H1 (cell line): ENCODE measurements around the gene LENG9. TPM values are rescaled to one million over a fixed set of nuclear protein-coding genes. Genes with fewer than 3 reads are reported as not detected.
A peak's percentile ranks its signal among the peaks of the same experiment; 100 is the strongest.

ENCODE experiments used
- CTCF ChIA-PET: fragments of 300-600 bp; sonication (Branson Sonifier 250); formaldehyde crosslinking; loops from one replicate; lab custom pipeline; 2021; ENCODE audit not compliant: partially characterized antibody; lab: Charles Lee
- POLR2A ChIA-PET: fragments of 300-600 bp; sonication (Branson Sonifier 250); formaldehyde crosslinking; loops from one replicate; lab custom pipeline; 2021; ENCODE audit warnings: inconsistent platforms; ENCODE audit not compliant: partially characterized antibody; lab: Charles Lee
- DNase-seq, 2 experiments: peaks; one replicate each; pipeline versions ENCODE4 v3.0.0 to v3.0.0-alpha.2; 2010 to 2022; ENCODE audit warnings: low spot score in 2 of 2, low read depth in 1 of 2, mixed read lengths in 1 of 2
- FAIRE-seq: peaks from 2 replicates; lab custom pipeline; 2011; peaks lifted over from hg19 to GRCh38; lab: Jason Lieb, UNC
- H2AFZ ChIP-seq: 2 replicates; pipeline ENCODE4 v1.8.1; 2012; ENCODE audit warnings: low read length, inconsistent platforms
- H2AK5ac ChIP-seq: 2 replicates; pipeline ENCODE4 v1.6.1; 2013; ENCODE audit warnings: low read depth, low read length
- H2BK120ac ChIP-seq: replicated peaks from 2 replicates; pipeline ENCODE3; 2013; ENCODE audit warnings: low read depth, low read length, inconsistent platforms
- H2BK12ac ChIP-seq: 2 replicates; pipeline ENCODE4 v1.6.1; 2013; ENCODE audit warnings: low read depth, low read length
- H2BK15ac ChIP-seq: 2 replicates; pipeline ENCODE4 v1.6.1; 2013; ENCODE audit warnings: low read length
- H2BK20ac ChIP-seq: 2 replicates; pipeline ENCODE4 v1.6.1; 2013; ENCODE audit warnings: low read length
- H2BK5ac ChIP-seq: 2 replicates; pipeline ENCODE4 v1.6.1; 2013; ENCODE audit warnings: low read depth, low read length
- H3K14ac ChIP-seq: 2 replicates; pipeline ENCODE4 v1.6.1; 2013; ENCODE audit warnings: inconsistent platforms; ENCODE audit not compliant: insufficient read length
- H3K18ac ChIP-seq: 2 replicates; pipeline ENCODE4 v1.6.1; 2013; ENCODE audit warnings: low read length; ENCODE audit errors: extremely low read depth
- H3K23ac ChIP-seq: 2 replicates; pipeline ENCODE4 v1.6.1; 2013; ENCODE audit warnings: inconsistent platforms; ENCODE audit not compliant: insufficient read length
- H3K23me2 ChIP-seq: 2 replicates; pipeline ENCODE4 v1.6.1; 2013; ENCODE audit warnings: low read depth, low read length
- H3K27ac ChIP-seq: 2 replicates; pipeline ENCODE4 v1.6.1; 2011; ENCODE audit warnings: low read depth, low read length, inconsistent platforms
- H3K27me3 ChIP-seq, 4 experiments: replicated peaks in 1 of 4; 1 replicate in 1 of 4; 2 replicates in 3 of 4; pipeline versions ENCODE4 v1.6.1 to v1.8.1; 2011 to 2013; ENCODE audit warnings: low read length in 3 of 4, mild to moderate bottlenecking in 3 of 4, inconsistent platforms in 2 of 4, mixed read lengths in 2 of 4, moderate library complexity in 1 of 4; ENCODE audit not compliant: control insufficient read depth in 3 of 4, insufficient read depth in 3 of 4; ENCODE audit errors: extremely low read depth in 1 of 4
- H3K36me3 ChIP-seq, 4 experiments: 2 replicates each; pipeline versions ENCODE4 v1.6.1 to v1.8.1; 2011 to 2013; ENCODE audit warnings: mild to moderate bottlenecking in 4 of 4, low read length in 3 of 4, moderate library complexity in 2 of 4, control low read depth in 1 of 4, inconsistent platforms in 1 of 4; ENCODE audit not compliant: insufficient read depth in 4 of 4, control insufficient read depth in 2 of 4
- H3K4ac ChIP-seq: replicated peaks from 2 replicates; pipeline ENCODE3; 2013; ENCODE audit warnings: low read length, low read depth, mixed read lengths, inconsistent platforms; ENCODE audit not compliant: insufficient read length
- H3K4me1 ChIP-seq, 4 experiments: replicated peaks in 1 of 4; 1 replicate in 1 of 4; 2 replicates in 3 of 4; pipeline versions ENCODE4 v1.6.1 to v1.8.1; 2011 to 2013; ENCODE audit warnings: low read length in 3 of 4, inconsistent platforms in 2 of 4, mixed read lengths in 1 of 4; ENCODE audit not compliant: insufficient read depth in 4 of 4, control insufficient read depth in 3 of 4
- H3K4me2 ChIP-seq, 2 experiments: 2 replicates each; pipeline versions ENCODE4 v1.6.1 to v1.8.1; 2011 to 2013; ENCODE audit warnings: low read depth in 2 of 2, low read length in 2 of 2, control low read depth in 1 of 2, inconsistent platforms in 1 of 2, mild to moderate bottlenecking in 1 of 2; ENCODE audit not compliant: insufficient read depth in 1 of 2
- H3K4me3 ChIP-seq, 4 experiments: fragments of 200-600, 300-600 bp in 1 of 4; sonication (generic), shearing (Covaris generic), sonication (Bioruptor Twin) in 1 of 4; 2 replicates each; pipeline versions ENCODE4 v1.5.1 to v1.8.1; 2011 to 2016; ENCODE audit warnings: low read length in 4 of 4, low read depth in 3 of 4, control low read depth in 2 of 4, inconsistent platforms in 2 of 4, mild to moderate bottlenecking in 2 of 4, mixed read lengths in 1 of 4, moderate library complexity in 1 of 4; ENCODE audit not compliant: insufficient read depth in 2 of 4; ENCODE audit errors: extremely low read depth in 1 of 4
- H3K56ac ChIP-seq: replicated peaks from 2 replicates; pipeline ENCODE3; 2013; ENCODE audit warnings: low read depth, mild to moderate bottlenecking, mixed read lengths, low read length, inconsistent platforms; ENCODE audit not compliant: insufficient read length
- H3K79me1 ChIP-seq: 2 replicates; pipeline ENCODE4 v1.6.1; 2013; ENCODE audit warnings: low read depth, low read length, control low read depth
- H3K79me2 ChIP-seq, 2 experiments: 2 replicates each; pipeline versions ENCODE4 v1.6.1 to v1.8.1; 2012 to 2013; ENCODE audit warnings: low read length in 2 of 2, mild to moderate bottlenecking in 2 of 2, inconsistent platforms in 1 of 2; ENCODE audit not compliant: insufficient read depth in 2 of 2, control insufficient read depth in 1 of 2
- H3K9ac ChIP-seq, 4 experiments: replicated peaks in 1 of 4; 1 replicate in 1 of 4; 2 replicates in 3 of 4; pipeline versions ENCODE4 v1.6.1 to v1.8.1; 2011 to 2013; ENCODE audit warnings: low read depth in 3 of 4, low read length in 3 of 4, control low read depth in 2 of 4, mild to moderate bottlenecking in 2 of 4, moderate library complexity in 2 of 4, inconsistent platforms in 1 of 4; ENCODE audit errors: extremely low read depth in 1 of 4
- H3K9me3 ChIP-seq, 2 experiments: 2 replicates each; pipeline versions ENCODE4 v1.6.1 to v1.8.1; 2012 to 2013; ENCODE audit warnings: mild to moderate bottlenecking in 2 of 2, moderate library complexity in 2 of 2, control low read depth in 1 of 2, inconsistent platforms in 1 of 2, low read depth in 1 of 2, low read length in 1 of 2, mixed read lengths in 1 of 2; ENCODE audit not compliant: insufficient read depth in 2 of 2
- H4K20me1 ChIP-seq, 2 experiments: replicated peaks in 1 of 2; 2 replicates each; pipeline versions ENCODE3 to v1.8.1; 2011 to 2013; ENCODE audit warnings: inconsistent platforms in 2 of 2, low read length in 2 of 2, mild to moderate bottlenecking in 1 of 2; ENCODE audit not compliant: insufficient read depth in 2 of 2, control insufficient read depth in 1 of 2
- H4K5ac ChIP-seq: 2 replicates; pipeline ENCODE4 v1.6.1; 2013; ENCODE audit warnings: low read length, low read depth, mixed read lengths, inconsistent platforms; ENCODE audit not compliant: insufficient read length
- H4K8ac ChIP-seq: 2 replicates; pipeline ENCODE4 v1.8.0; 2013; ENCODE audit warnings: mild to moderate bottlenecking, moderate library complexity, low read length, inconsistent platforms; ENCODE audit not compliant: insufficient read depth; ENCODE audit errors: extremely low read depth
- H4K91ac ChIP-seq: replicated peaks from 2 replicates; pipeline ENCODE3; 2013; ENCODE audit warnings: low read length, mixed read lengths, inconsistent platforms; ENCODE audit not compliant: insufficient read length
- BACH1 ChIP-seq: IDR thresholded peaks from 2 replicates; pipeline ENCODE4 v1.6.1; 2012; ENCODE audit warnings: low read length, improper control_type of control experiment
- CBX8 ChIP-seq: fragments of 300-800, 300-1000 bp; sonication (generic); IDR thresholded peaks from 2 replicates; pipeline ENCODE4 v1.7.1; 2016; ENCODE audit warnings: low read depth, low read length, borderline replicate concordance
- E2F6 ChIP-seq: IDR thresholded peaks from 2 replicates; pipeline ENCODE4 v1.6.1; 2012; ENCODE audit warnings: inconsistent platforms
- GABPA ChIP-seq: IDR thresholded peaks from 2 replicates; pipeline ENCODE4 v1.6.1; 2011; ENCODE audit warnings: mild to moderate bottlenecking, low read length, moderate library complexity, borderline replicate concordance; ENCODE audit not compliant: insufficient read depth
- HDAC2 ChIP-seq, 2 experiments: fragments of 300-600 bp in 1 of 2; sonication (generic) in 1 of 2; IDR thresholded peaks; 2 replicates each; pipeline ENCODE4 v1.6.1; 2011 to 2012; ENCODE audit warnings: low read depth in 2 of 2, low read length in 2 of 2, mild to moderate bottlenecking in 2 of 2, moderate library complexity in 2 of 2, borderline replicate concordance in 1 of 2, inconsistent platforms in 1 of 2
- HDAC6 ChIP-seq: IDR thresholded peaks from one replicate; pipeline ENCODE4 v1.7.1; 2012; ENCODE audit warnings: low read depth, mild to moderate bottlenecking, inconsistent platforms, low read length, moderate library complexity
- JUN ChIP-seq: IDR thresholded peaks from 2 replicates; pipeline ENCODE4 v1.6.1; 2011; ENCODE audit warnings: low read depth, mild to moderate bottlenecking, improper control_type of control experiment, low read length
- POLR2AphosphoS5 ChIP-seq: IDR thresholded peaks from 2 replicates; pipeline ENCODE4 v1.6.1; 2011; ENCODE audit warnings: low read depth, low read length
- SIN3A ChIP-seq, 2 experiments: IDR thresholded peaks in 1 of 2; conservative IDR thresholded peaks in 1 of 2; 2 replicates each; pipeline ENCODE4 v1.6.1; 2011 to 2012; ENCODE audit warnings: low read length in 2 of 2, improper control_type of control experiment in 1 of 2, low read depth in 1 of 2, mild to moderate bottlenecking in 1 of 2
- TAF1 ChIP-seq: IDR thresholded peaks from 2 replicates; pipeline ENCODE4 v1.6.1; 2011; ENCODE audit warnings: mild to moderate bottlenecking, low read depth, low read length
- WGBS, 2 experiments: shearing (Covaris generic) in 1 of 2; methylation state at CpG; one replicate each; pipeline versions ENCODE4 v1.1.6 to v1.1.7; 2013 to 2015; ENCODE audit warnings: low lambda C conversion rate in 2 of 2, mixed read lengths in 2 of 2, inconsistent platforms in 1 of 2, low coverage in 1 of 2, missing lambda C conversion rate in 1 of 2; ENCODE audit not compliant: insufficient replicate concordance in 2 of 2, insufficient coverage in 1 of 2, insufficient read length in 1 of 2; ENCODE audit errors: extremely low coverage in 1 of 2, missing lambda C conversion rate in 1 of 2; 5-methylcytosine and 5-hydroxymethylcytosine counted together
- polyA plus RNA-seq, 7 experiments: library from polyadenylated mRNA; depleted of rRNA in 3 of 7; stranded (reverse) in 5 of 7; unstranded in 2 of 7; fragments of >200 nt in 5 of 7; fragments of 200-250 nt in 2 of 7; gene quantifications; 1 replicate in 5 of 7; 2 replicates in 1 of 7; 4 replicates in 1 of 7; pipeline versions ENCODE4 v1.2.1 to v1.2.3, GENCODE V29; 2011 to 2013; ENCODE audit warnings: missing spikeins in 2 of 7, mixed read lengths in 2 of 7
- total RNA-seq: library from RNA; stranded (reverse); fragmentation: NEBNext Ultra II Directional; extraction: Animal tissue kit (Norgen Biotek cat#: 25700); gene quantifications from 2 replicates; pipeline ENCODE4 v1.2.1, GENCODE V29; 2021

The LENG9 gene
- total and polyA plus RNA-seq, 2 of the 8 experiments (the other 6 are each of a cell fraction or from before 2014, with no cell fraction given), result 1.6 to 3.9 TPM

DNA sequence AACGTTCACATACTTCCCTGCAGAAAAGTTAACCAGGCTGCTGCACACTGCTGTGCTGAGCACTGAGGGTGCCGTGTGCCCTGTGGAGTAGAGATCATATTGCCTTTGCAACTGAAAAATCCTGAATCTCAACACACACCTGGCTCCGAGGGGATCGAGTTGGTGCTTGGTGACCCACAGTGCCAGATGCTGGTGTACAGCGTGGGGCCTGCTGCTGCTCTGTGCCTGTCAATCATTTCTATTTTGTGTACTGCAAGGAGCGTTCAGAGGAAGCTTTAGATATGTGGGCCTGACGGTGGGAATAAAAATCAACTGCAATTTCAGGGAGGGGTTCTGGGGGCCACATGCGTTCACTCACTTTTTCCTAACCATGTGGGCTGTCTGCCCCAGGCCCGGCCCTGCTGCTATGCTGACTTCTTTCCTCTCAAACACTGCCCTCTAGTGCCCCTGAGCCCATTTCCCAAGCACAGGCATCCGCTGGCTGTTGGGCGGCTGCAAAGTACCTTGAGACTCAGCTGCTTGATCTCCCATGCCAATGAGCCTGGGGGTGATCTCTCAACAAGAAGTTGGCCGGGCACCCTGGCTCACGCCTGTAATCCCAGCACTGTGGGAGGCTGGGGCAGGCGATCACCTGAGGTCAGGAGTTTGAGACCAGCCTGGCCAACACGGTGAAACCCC, 24.3 kb downstream of the LENG9 start:
- Histone ChIP-seq H3K4ac (no peak overlapping the region), H3K18ac (no peak overlapping the region), H2BK20ac (no peak overlapping the region), H3K4me2 (no peak overlapping the region), H3K79me2 (no peaks in the 10 kb centered on the region), H2AK5ac (0 out of 2 replicates have a peak overlapping the region, but pooled peaks have one; percentile 7), H3K4me3 (no peak overlapping the region; a peak in 1 of 8 replicates), H3K79me1 (peaks cover 7% of the 10 kb centered on the region; the same call in 1 of the 2 replicates), H2BK15ac (0 out of 2 replicates have a peak overlapping the region, but pooled peaks have one; percentile 5), H4K5ac (no peak overlapping the region), H3K27me3 (peaks cover 0 to 2% (median 0%) of the 10 kb centered on the region in 4 experiments; a peak in 1 of 7 replicates), H4K91ac (no peak overlapping the region), H3K23ac (no peak overlapping the region), H2BK5ac (0 out of 2 replicates have a peak overlapping the region, but pooled peaks have one; percentile 3), H3K9me3 (no peaks in the 10 kb centered on the region), H2BK12ac (no peak overlapping the region), H3K14ac (no peak overlapping the region), H3K4me1 (peaks cover 0 to 27% (median 20%) of the 10 kb centered on the region in 4 experiments; a peak in 6 of 7 replicates), H3K27ac (no peak overlapping the region), H3K36me3 (no peaks in the 10 kb centered on the region; a peak in 1 of 8 replicates), H3K23me2 (peaks cover 1% of the 10 kb centered on the region; the same call in 1 of the 2 replicates), H2BK120ac (peak overlapping the region; percentile 86), H3K56ac (no peak overlapping the region), H4K8ac (no peak overlapping the region), H3K9ac (peak overlapping the region in 1 of 4 experiments; percentile 1; a peak in 2 of 7 replicates), H2AFZ (no peak overlapping the region), H4K20me1 (peaks cover 11 to 16% of the 10 kb centered on the region in 2 experiments)
- FAIRE-seq, result peak; percentile 71
- 67% methylated on average over 15 of the region's 15 CpGs; no CpG with 5 or more reads in 1 of the 2 experiments for WGBS, 2 experiments
- peak in 1 of 2 experiments; percentile 78 for DNase-seq
- POLR2A ChIA-PET, result interaction anchor here (0.6 to 13.5 kb wide), 14 partner anchors 9 to 454 kb away, joined by 3 to 133 read pairs (median 6); partner anchors contain the start of genes CDC42EP5, LENG8 and TTYH1
- CTCF ChIA-PET, result interaction anchor here (0.6 to 7.4 kb wide), 28 partner anchors 9 to 1839 kb away, joined by 3 to 109 read pairs (median 4); partner anchors contain the start of genes LENG8 and TTYH1
- TF ChIP-seq E2F6 (no peak), POLR2AphosphoS5 (no peak), BACH1 (no peak), GABPA (peak; percentile 52; the same call in 1 of the 2 replicates), CBX8 (no peak), JUN (no peak), TAF1 (0 out of 2 replicates have a peak, but pooled peaks have one; percentile 19), HDAC6 (no peak), HDAC2 (IDR thresholded peaks at IDR 0.05; ENCODE audit: borderline replicate concordance in 1 of 2, low read depth in 2 of 2, low read length in 2 of 2) (no peak), SIN3A (conservative IDR thresholded peaks at IDR 0.05 in 1 of 2, IDR thresholded peaks at IDR 0.05 in 1 of 2; ENCODE audit: low read depth in 1 of 2, low read length in 2 of 2) (0 out of 4 replicates have a peak, but pooled peaks of 1 of the 2 experiments have one; percentile 31)
